A673 (cell line): ENCODE data around the gene MAGI3.

ENCODE experiments used
- EZH2 ChIP-seq: fragments of 200-600 bp; sonication (generic); IDR thresholded peaks from 2 replicates; pipeline ENCODE4 v1.6.1; 2017; ENCODE audit warnings: borderline replicate concordance, low read depth, mild to moderate bottlenecking, mixed read lengths, antibody characterized with exemption, low read length; ENCODE audit not compliant: poor library complexity, severe bottlenecking
- TF ChIP-seq, protein P1 (sequence below): fragments of 300-800, 200-600 bp; sonication (generic); conservative IDR thresholded peaks from 2 replicates; pipeline ENCODE4 v1.5.1; 2017; ENCODE audit warnings: low read depth, mild to moderate bottlenecking, antibody characterized with exemption, low read length, moderate library complexity, mixed read lengths

DNA sequence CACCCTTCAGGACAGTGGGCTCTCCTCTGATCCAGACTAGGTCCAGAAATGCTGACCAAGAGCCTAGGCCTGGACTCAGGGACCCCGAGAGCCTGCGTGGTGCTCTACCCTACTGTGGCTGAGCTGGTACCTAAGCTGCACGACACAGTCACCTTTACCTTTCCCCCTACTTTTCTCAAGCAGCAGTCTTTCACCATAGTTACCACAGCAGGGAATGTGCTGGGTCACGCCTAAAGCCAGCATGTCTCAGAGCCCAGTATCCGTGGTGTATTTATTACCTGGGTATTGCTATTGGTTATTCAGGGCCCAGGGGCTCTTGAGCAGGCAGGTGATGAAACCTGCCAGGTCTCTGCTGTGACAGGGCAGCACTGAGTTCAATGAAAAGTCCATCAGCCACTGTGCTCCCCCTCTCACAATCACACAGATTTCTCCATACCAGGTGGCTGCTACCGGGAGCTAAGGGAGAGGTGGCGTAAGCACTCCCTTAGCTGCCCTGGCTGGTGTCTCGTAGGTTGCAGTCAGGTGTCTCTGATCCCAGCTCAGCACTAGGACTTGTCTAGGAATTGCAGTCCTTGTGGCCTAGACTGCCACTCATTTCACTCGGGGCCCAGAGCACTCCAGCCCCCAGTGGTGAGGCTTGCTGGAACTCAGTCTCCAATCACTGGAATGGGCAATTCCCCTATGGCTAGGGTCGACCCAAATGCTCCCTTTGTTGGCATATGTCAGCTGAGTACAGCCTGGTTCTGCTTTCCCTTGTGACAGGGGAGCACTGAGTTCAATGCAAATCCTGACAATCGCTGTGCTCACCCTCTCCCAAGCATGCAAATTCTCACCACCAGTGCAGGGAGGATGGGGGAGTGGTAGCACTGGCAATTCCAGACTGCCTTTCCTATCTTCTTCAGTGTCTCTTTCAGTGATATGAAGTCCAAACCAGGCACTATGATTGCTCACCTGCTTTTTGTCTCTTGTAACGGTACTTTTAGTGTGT is 240.3 kb downstream of the MAGI3 start:
- TF ChIP-seq, protein P1, sequence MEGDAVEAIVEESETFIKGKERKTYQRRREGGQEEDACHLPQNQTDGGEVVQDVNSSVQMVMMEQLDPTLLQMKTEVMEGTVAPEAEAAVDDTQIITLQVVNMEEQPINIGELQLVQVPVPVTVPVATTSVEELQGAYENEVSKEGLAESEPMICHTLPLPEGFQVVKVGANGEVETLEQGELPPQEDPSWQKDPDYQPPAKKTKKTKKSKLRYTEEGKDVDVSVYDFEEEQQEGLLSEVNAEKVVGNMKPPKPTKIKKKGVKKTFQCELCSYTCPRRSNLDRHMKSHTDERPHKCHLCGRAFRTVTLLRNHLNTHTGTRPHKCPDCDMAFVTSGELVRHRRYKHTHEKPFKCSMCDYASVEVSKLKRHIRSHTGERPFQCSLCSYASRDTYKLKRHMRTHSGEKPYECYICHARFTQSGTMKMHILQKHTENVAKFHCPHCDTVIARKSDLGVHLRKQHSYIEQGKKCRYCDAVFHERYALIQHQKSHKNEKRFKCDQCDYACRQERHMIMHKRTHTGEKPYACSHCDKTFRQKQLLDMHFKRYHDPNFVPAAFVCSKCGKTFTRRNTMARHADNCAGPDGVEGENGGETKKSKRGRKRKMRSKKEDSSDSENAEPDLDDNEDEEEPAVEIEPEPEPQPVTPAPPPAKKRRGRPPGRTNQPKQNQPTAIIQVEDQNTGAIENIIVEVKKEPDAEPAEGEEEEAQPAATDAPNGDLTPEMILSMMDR, result no peak
- TF ChIP-seq EZH2, result no peak
